ENCODE data around the gene CC2D2B. TPM values are rescaled to one million over a fixed set of nuclear protein-coding genes. Genes with fewer than 3 reads are reported as not detected.
A peak's percentile ranks its signal among the peaks of the same experiment; 100 is the strongest.

Gene CC2D2B
- total and polyA plus RNA-seq, 4 donors: 2.8 to 4.2 (median 3.1) TPM

DNA sequence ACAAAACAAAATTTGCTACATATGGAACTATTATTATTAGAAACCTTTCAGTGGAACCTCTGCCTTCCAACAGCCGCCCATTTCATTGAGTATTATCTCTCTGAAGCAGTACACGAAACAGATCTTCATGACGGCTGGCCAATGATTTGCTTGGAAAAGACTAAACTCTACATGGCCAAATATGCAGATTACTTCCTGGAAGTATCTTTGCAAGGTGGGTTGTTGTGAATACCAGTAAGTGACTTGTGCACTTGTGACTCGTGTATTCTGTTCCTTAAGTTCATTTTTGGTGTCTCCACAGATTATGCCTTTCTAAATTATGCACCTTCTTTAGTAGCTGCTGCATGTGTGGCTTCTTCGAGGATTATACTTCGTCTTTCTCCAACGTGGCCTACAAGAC is 149.0 kb downstream of the CC2D2B start:
- Histone ChIP-seq H3K4me1 (ENCODE audit: control insufficient read depth, insufficient read depth, low read length) (no peaks in the 10 kb centered on the region), H3K36me3 (ENCODE audit: control insufficient read depth, insufficient read depth, low read length) (peaks cover 12% of the 10 kb centered on the region), H3K4me3 (ENCODE audit: low read depth, low read length) (no peak overlapping the region), H3K9me3 (ENCODE audit: control insufficient read depth, insufficient read depth, low read length) (no peaks in the 10 kb centered on the region), H3K27ac (ENCODE audit: low read depth, low read length) (no peak overlapping the region), H3K27me3 (ENCODE audit: control insufficient read depth, insufficient read depth, low read length) (no peaks in the 10 kb centered on the region)
- DNase-seq (ENCODE audit: low read depth in 4 of 6, low spot score in 6 of 6): no peak
- 60% methylated on average over 1 of the region's 7 CpGs for WGBS (ENCODE audit: insufficient coverage)

DNA sequence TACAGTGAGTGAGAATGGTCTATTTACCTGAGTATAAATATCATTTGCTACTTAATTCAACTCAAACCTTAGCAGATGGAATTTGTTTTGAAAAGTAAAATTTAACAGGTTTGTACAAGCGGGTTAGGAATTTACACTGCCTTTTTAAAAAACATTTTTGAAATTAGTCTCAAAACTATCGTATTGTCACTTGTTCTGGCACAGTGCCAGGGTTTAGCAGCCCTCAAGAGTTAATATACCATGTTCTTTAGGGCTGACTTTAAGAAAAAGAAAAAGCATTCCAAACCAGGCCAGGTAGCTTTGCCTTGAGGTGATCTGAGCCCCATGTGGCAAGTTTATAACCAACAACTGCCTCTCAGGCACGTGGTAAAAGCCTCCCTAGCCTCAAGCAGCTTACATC is 153.5 kb downstream of the CC2D2B start:
- peaks cover 17% of the 10 kb centered on the region for H3K36me3 ChIP-seq (ENCODE audit: control insufficient read depth, insufficient read depth, low read length)
- no peak for DNase-seq (ENCODE audit: low read depth in 4 of 6, low spot score in 6 of 6)
- no peaks in the 10 kb centered on the region for H3K27me3 ChIP-seq (ENCODE audit: control insufficient read depth, insufficient read depth, low read length)
- no peak overlapping the region for H3K4me3 ChIP-seq (ENCODE audit: low read depth, low read length)
- no peaks in the 10 kb centered on the region for H3K4me1 ChIP-seq (ENCODE audit: control insufficient read depth, insufficient read depth, low read length)
- WGBS (ENCODE audit: insufficient coverage): 83% methylated on average over 2 of the region's 3 CpGs
- H3K27ac ChIP-seq (ENCODE audit: low read depth, low read length): no peak overlapping the region
- no peaks in the 10 kb centered on the region for H3K9me3 ChIP-seq (ENCODE audit: control insufficient read depth, insufficient read depth, low read length)

DNA sequence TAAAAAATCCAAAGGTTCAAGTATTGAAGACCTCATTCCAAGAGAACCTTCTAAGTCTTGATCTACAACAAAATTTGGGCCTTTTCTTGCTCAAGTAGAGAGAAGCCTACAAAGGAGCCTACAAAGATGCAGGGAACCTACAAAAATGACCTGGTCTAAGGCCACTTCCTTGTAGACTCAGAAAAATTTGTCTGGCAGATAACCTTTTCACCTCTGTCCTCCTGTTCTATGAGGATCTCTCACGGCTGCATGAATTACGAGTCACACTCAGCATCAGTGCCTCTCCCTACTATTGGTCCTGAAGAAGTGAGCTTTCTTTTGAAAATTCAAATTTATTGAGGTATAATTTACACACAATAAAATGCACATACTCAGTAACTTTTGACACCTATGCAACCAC is 164.9 kb downstream of the CC2D2B start:
- no peaks in the 10 kb centered on the region for H3K27me3 ChIP-seq (ENCODE audit: control insufficient read depth, insufficient read depth, low read length)
- no peaks in the 10 kb centered on the region for H3K9me3 ChIP-seq (ENCODE audit: control insufficient read depth, insufficient read depth, low read length)
- no peak overlapping the region for H3K27ac ChIP-seq (ENCODE audit: low read depth, low read length)
- H3K4me1 ChIP-seq (ENCODE audit: control insufficient read depth, insufficient read depth, low read length): no peaks in the 10 kb centered on the region
- H3K36me3 ChIP-seq (ENCODE audit: control insufficient read depth, insufficient read depth, low read length): no peaks in the 10 kb centered on the region
- no CpG with 5 or more reads among the region's 2 CpGs for WGBS (ENCODE audit: insufficient coverage)
- DNase-seq (ENCODE audit: low read depth in 4 of 6, low spot score in 6 of 6): no peak
- no peak overlapping the region for H3K4me3 ChIP-seq (ENCODE audit: low read depth, low read length)

DNA sequence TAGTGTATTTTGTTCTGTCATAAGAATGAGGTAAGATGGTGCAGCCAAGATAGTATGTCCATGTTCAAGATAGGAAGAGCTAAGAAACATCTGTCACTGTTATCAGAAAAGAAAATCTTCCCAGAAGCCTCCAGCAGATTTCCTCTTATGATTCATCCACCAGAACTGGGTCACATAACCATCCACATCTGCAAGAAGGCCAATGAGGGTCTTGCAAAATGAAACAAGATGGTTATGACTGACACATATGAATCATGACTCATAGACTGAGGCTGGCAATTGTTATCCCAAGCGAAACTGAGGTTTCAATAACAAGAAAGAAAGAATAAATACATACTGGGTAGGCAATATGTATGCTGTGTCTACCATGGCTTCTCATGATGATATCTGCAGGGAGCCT is 165.9 kb downstream of the CC2D2B start:
- Histone ChIP-seq H3K36me3 (ENCODE audit: control insufficient read depth, insufficient read depth, low read length) (no peaks in the 10 kb centered on the region), H3K9me3 (ENCODE audit: control insufficient read depth, insufficient read depth, low read length) (no peaks in the 10 kb centered on the region), H3K27me3 (ENCODE audit: control insufficient read depth, insufficient read depth, low read length) (no peaks in the 10 kb centered on the region), H3K4me1 (ENCODE audit: control insufficient read depth, insufficient read depth, low read length) (no peaks in the 10 kb centered on the region), H3K27ac (ENCODE audit: low read depth, low read length) (no peak overlapping the region), H3K4me3 (ENCODE audit: low read depth, low read length) (no peak overlapping the region)
- DNase-seq (ENCODE audit: low read depth in 4 of 6, low spot score in 6 of 6): no peak
- WGBS (ENCODE audit: insufficient coverage): 83% methylated on average over 1 of the region's 1 CpG

DNA sequence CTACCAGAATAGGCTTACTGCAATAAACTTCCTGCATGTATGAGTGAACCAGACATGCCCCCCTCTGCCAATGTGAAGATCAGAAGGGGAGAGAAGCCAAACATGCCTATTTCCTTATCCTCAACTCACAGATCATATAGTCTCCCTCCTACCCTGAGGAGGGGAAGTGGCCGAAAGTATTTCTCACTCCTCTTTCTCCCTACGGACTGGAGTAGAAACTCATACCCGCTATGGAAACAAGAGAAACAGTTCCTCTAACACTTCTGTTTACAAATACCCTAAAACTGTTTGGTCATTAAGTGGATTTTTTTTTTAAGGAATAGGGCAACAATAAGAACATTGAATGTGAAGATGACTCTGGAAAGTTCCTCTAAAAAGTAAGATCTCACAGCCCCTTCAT is 167.0 kb downstream of the CC2D2B start:
- Histone ChIP-seq H3K36me3 (ENCODE audit: control insufficient read depth, insufficient read depth, low read length) (no peaks in the 10 kb centered on the region), H3K27me3 (ENCODE audit: control insufficient read depth, insufficient read depth, low read length) (no peaks in the 10 kb centered on the region), H3K4me1 (ENCODE audit: control insufficient read depth, insufficient read depth, low read length) (no peaks in the 10 kb centered on the region), H3K27ac (ENCODE audit: low read depth, low read length) (no peak overlapping the region), H3K9me3 (ENCODE audit: control insufficient read depth, insufficient read depth, low read length) (no peaks in the 10 kb centered on the region), H3K4me3 (ENCODE audit: low read depth, low read length) (no peak overlapping the region)
- WGBS (ENCODE audit: insufficient coverage): no CpG with 5 or more reads among the region's 3 CpGs
- DNase-seq (ENCODE audit: low read depth in 4 of 6, low spot score in 6 of 6): no peak

DNA sequence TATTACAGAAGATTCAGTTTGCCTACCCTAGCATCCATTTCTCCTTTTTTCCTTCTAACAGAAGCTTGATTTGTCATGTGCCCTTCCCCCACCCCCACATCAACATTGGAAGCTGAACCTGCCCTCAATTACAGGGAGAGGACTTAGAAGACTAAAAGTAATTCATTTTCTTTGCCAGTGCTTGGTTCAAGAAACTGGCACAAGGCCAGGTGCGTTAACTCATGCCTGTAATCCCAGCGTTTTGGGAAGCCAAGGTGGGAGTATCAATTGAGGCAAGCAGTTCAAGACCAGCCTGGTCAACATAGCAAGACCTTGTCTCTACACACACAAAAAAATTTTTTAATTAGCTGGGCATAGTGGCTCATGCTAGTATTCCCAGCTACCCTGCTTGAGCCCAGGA is 168.2 kb downstream of the CC2D2B start:
- 0% methylated on average over 1 of the region's 2 CpGs for WGBS (ENCODE audit: insufficient coverage)

DNA sequence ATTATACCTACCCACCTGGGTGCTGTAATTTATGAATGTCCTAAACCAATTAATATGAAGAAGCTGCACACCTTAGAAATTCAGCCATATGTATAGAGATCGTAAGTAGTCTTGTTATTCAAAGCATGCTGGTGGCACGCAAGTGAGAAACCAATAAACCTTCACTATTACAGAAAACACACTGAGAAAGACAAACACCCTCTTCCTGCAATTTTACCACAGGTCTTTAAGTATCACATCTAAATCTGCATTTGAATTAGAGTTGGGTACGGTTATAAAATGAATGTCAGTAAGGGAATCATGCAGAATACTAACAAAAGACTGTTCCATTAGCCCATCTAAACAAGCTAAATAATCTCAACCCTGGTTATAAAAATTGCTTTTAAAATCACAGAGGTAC is 169.4 kb downstream of the CC2D2B start:
- WGBS (ENCODE audit: insufficient coverage): no CpG with 5 or more reads among the region's 3 CpGs
- no peaks in the 10 kb centered on the region for H3K9me3 ChIP-seq (ENCODE audit: control insufficient read depth, insufficient read depth, low read length)
- no peak for DNase-seq (ENCODE audit: low read depth in 4 of 6, low spot score in 6 of 6)
- no peaks in the 10 kb centered on the region for H3K27me3 ChIP-seq (ENCODE audit: control insufficient read depth, insufficient read depth, low read length)
- H3K27ac ChIP-seq (ENCODE audit: low read depth, low read length): no peak overlapping the region
- H3K36me3 ChIP-seq (ENCODE audit: control insufficient read depth, insufficient read depth, low read length): no peaks in the 10 kb centered on the region
- H3K4me1 ChIP-seq (ENCODE audit: control insufficient read depth, insufficient read depth, low read length): no peaks in the 10 kb centered on the region
- H3K4me3 ChIP-seq (ENCODE audit: low read depth, low read length): no peak overlapping the region

More for the DNA sequence above, 168.2 kb downstream of the CC2D2B start:
- DNase-seq (ENCODE audit: low read depth in 4 of 6, low spot score in 6 of 6): no peak
- no peaks in the 10 kb centered on the region for H3K9me3 ChIP-seq (ENCODE audit: control insufficient read depth, insufficient read depth, low read length)
- no peak overlapping the region for H3K27ac ChIP-seq (ENCODE audit: low read depth, low read length)
- no peak overlapping the region for H3K4me3 ChIP-seq (ENCODE audit: low read depth, low read length)
- H3K27me3 ChIP-seq (ENCODE audit: control insufficient read depth, insufficient read depth, low read length): no peaks in the 10 kb centered on the region
- H3K36me3 ChIP-seq (ENCODE audit: control insufficient read depth, insufficient read depth, low read length): no peaks in the 10 kb centered on the region
- no peaks in the 10 kb centered on the region for H3K4me1 ChIP-seq (ENCODE audit: control insufficient read depth, insufficient read depth, low read length)

DNA sequence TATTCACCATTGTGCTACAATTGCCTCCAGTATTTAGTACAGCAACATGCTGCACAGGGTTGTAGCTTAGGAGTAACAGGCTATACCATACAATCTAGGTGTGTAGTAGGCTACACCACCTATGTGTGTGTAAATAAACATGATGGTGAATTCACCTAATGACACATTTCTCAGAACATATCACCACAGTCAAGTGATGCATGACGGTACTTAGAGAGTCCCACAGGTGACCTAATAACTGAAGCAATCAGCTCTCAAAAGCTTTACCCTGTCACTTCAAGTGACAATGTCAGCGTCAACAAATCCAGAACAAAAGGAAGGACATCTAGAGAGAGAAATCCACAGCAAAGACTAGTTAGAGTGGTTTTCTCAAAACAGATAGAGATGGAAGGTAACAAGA is 174.4 kb downstream of the CC2D2B start:
- no CpG with 5 or more reads among the region's 2 CpGs for WGBS (ENCODE audit: insufficient coverage)
- H3K36me3 ChIP-seq (ENCODE audit: control insufficient read depth, insufficient read depth, low read length): no peaks in the 10 kb centered on the region
- no peaks in the 10 kb centered on the region for H3K4me1 ChIP-seq (ENCODE audit: control insufficient read depth, insufficient read depth, low read length)
- no peak overlapping the region for H3K27ac ChIP-seq (ENCODE audit: low read depth, low read length)
- no peaks in the 10 kb centered on the region for H3K27me3 ChIP-seq (ENCODE audit: control insufficient read depth, insufficient read depth, low read length)
- no peak overlapping the region for H3K4me3 ChIP-seq (ENCODE audit: low read depth, low read length)
- no peaks in the 10 kb centered on the region for H3K9me3 ChIP-seq (ENCODE audit: control insufficient read depth, insufficient read depth, low read length)
- DNase-seq (ENCODE audit: low read depth in 4 of 6, low spot score in 6 of 6): no peak

Small RNA genes lying within 50 kb of the gene (small RNA-seq; reads per million reads assigned to genes)
- gene MIR3157 (ENCODE audit: low replicate concordance): 0.73 reads per million, percentile 70 among the genes with 10 or more reads in this experiment

Other genes starting within 250 kb of the CC2D2B start
- 10 to 100 TPM; 30.4 to 57.9 TPM for gene TCTN3, start 214.0 kb upstream of the CC2D2B start, total RNA-seq
- gene TCTN3, start 214.0 kb upstream of the CC2D2B start, polyA plus RNA-seq (ENCODE audit: insufficient read length in 2 of 2): 10 to 100 TPM; 37.7 to 38.5 TPM
- gene ENTPD1, start 151.8 kb upstream of the CC2D2B start, total RNA-seq: 10 to 100 TPM; 39.6 to 41.3 TPM
- gene ENTPD1, start 151.8 kb upstream of the CC2D2B start, polyA plus RNA-seq (ENCODE audit: insufficient read length in 2 of 2): 10 to 100 TPM; 23.6 to 29.4 TPM
- 10 to 100 TPM in 1 of 2 donors, 1 to 10 TPM in 1; 8.2 to 11.2 TPM for gene CCNJ, start 135.6 kb downstream of the CC2D2B start, total RNA-seq
- 10 to 100 TPM; 11.9 to 14.6 TPM for gene CCNJ, start 135.6 kb downstream of the CC2D2B start, polyA plus RNA-seq (ENCODE audit: insufficient read length in 2 of 2)
- gene ZNF518A, start 222.3 kb downstream of the CC2D2B start, total RNA-seq: 10 to 100 TPM; 38.2 to 82.6 TPM
- gene ZNF518A, start 222.3 kb downstream of the CC2D2B start, polyA plus RNA-seq (ENCODE audit: insufficient read length in 2 of 2): 10 to 100 TPM; 28.3 to 30.4 TPM

Measured in spinal cord (tissue), 10 donors.